GM23248 (cell line): ENCODE results near the gene TMEM43. TPM values are rescaled to one million over a fixed set of nuclear protein-coding genes. Genes with fewer than 3 reads are reported as not detected.

Experiments used
- DNase-seq: peaks from one replicate; pipeline ENCODE4 v3.0.0-alpha.2; 2015
- H2AFZ ChIP-seq: fragments of 200-600 bp; sonication (generic); 2 replicates; pipeline ENCODE4 v1.6.1; 2016; ENCODE audit warnings: antibody characterized with exemption
- H3F3A ChIP-seq: fragments of 200-600 bp; sonication (generic); 2 replicates; pipeline ENCODE4 v1.6.1; 2016; ENCODE audit warnings: mild to moderate bottlenecking, antibody characterized with exemption, mixed run types; ENCODE audit not compliant: insufficient read depth
- H3K27ac ChIP-seq: fragments of 200-600 bp; sonication (generic); 2 replicates; pipeline ENCODE4 v1.5.1; 2016; ENCODE audit warnings: mild to moderate bottlenecking
- H3K27me3 ChIP-seq: fragments of 200-600 bp; sonication (generic); replicated peaks from 2 replicates; pipeline ENCODE4 v1.6.1; 2016; ENCODE audit warnings: mild to moderate bottlenecking; ENCODE audit not compliant: insufficient read depth
- H3K36me3 ChIP-seq: fragments of 200-600 bp; sonication (generic); 2 replicates; pipeline ENCODE4 v1.6.1; 2016; ENCODE audit warnings: low read depth, mild to moderate bottlenecking
- H3K4me1 ChIP-seq: fragments of 200-600 bp; sonication (generic); 2 replicates; pipeline ENCODE4 v1.6.1; 2016; ENCODE audit warnings: mild to moderate bottlenecking; ENCODE audit not compliant: insufficient read depth
- H3K4me2 ChIP-seq: fragments of 200-600 bp; sonication (generic); one replicate; pipeline ENCODE4 v1.6.1; 2016; ENCODE audit warnings: mild to moderate bottlenecking; ENCODE audit not compliant: unreplicated experiment
- H3K4me3 ChIP-seq: fragments of 200-600 bp; sonication (generic); 2 replicates; pipeline ENCODE4 v1.5.1; 2016; ENCODE audit warnings: mild to moderate bottlenecking
- H3K79me2 ChIP-seq: fragments of 200-600 bp; sonication (generic); 2 replicates; pipeline ENCODE4 v1.6.1; 2016; ENCODE audit warnings: mild to moderate bottlenecking; ENCODE audit not compliant: insufficient read depth
- H3K9ac ChIP-seq: fragments of 200-600 bp; sonication (generic); 2 replicates; pipeline ENCODE4 v1.6.1; 2016; ENCODE audit warnings: mild to moderate bottlenecking
- H3K9me2 ChIP-seq: fragments of 200-600 bp; sonication (generic); 2 replicates; pipeline ENCODE4 v1.6.1; 2016; ENCODE audit warnings: mixed run types, mild to moderate bottlenecking, moderate library complexity; ENCODE audit not compliant: insufficient read depth
- H3K9me3 ChIP-seq: fragments of 200-600 bp; sonication (generic); one replicate; pipeline ENCODE4 v1.6.1; 2017; ENCODE audit warnings: low read depth
- H4K20me1 ChIP-seq: fragments of 200-600 bp; sonication (generic); 2 replicates; pipeline ENCODE4 v1.6.0; 2016; ENCODE audit not compliant: insufficient read depth
- EZH2 ChIP-seq: fragments of 200-600 bp; sonication (generic); IDR thresholded peaks from 2 replicates; pipeline ENCODE4 v1.6.1; 2018; ENCODE audit warnings: antibody characterized with exemption, mild to moderate bottlenecking; ENCODE audit not compliant: insufficient read depth, poor library complexity, severe bottlenecking
- EZH2phosphoT487 ChIP-seq: fragments of 200-600 bp; sonication (generic); IDR thresholded peaks from 2 replicates; pipeline ENCODE4 v1.6.1; 2018; ENCODE audit warnings: antibody characterized with exemption, moderate library complexity, mild to moderate bottlenecking, low read depth; ENCODE audit not compliant: insufficient read depth
- WGBS, 2 experiments: methylation state at CpG; one replicate each; pipeline ENCODE4 v1.1.6; 2015 to 2017; ENCODE audit warnings: low lambda C conversion rate in 2 of 2, low coverage in 1 of 2; ENCODE audit errors: missing lambda C conversion rate in 2 of 2; 5-methylcytosine and 5-hydroxymethylcytosine counted together
- in situ Hi-C: fragments of 300-500 bp; cut with MboI; formaldehyde crosslinking; loops from 2 replicates; pipeline ENCODE4 v1.15.0; 2020
- polyA plus RNA-seq: library from polyadenylated mRNA; unstranded; fragments of >200 nt; fragmentation: Nextera tagmentation; extraction: Ambion mirVana; gene quantifications from 2 replicates; pipeline ENCODE4 v1.2.1, GENCODE V29; 2016
- total RNA-seq: library from RNA; depleted of rRNA; stranded (reverse); fragments of >200 nt; shearing (Covaris generic); gene quantifications from 2 replicates; pipeline ENCODE4 v1.2.3, GENCODE V29; 2014

TMEM43 gene
- total and polyA plus RNA-seq, 2 experiments from 2014 or later: 145 to 203 TPM

DNA sequence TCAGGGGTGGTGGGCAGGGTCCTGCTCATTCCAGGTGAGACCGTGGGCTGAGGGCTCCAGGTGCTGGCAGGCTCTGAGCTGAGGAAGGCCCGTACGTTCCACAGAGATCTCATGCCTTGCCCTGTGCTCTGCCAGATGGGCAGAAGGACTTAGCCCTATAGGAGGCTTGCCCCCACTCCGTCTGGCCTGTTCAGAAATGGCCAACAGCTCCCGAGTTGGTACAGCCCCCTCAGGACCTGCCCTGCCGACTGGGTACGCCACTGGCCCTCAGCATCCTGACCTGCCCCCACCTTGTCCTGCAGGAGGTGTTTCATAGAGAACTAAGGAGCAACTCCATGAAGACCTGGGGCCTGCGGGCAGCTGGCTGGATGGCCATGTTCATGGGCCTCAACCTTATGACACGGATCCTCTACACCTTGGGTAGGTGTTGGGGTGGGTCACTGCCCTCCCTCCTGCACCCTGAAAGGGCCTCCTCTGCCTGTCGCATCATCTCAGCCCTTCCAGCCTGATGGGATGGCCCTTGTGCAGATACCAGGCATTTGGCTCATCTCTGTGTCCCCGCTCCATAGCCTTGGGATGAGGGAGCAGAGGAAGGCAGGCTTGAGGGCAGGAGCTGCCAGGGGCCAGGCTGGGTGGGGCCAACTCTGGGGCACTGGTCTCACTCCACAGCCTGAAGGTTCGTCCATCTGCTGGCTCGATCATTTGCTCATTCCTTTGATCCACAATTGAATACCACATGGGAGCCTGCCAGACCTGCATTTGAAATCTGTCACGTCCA, 14.2 kb downstream of the TMEM43 start:
- Histone ChIP-seq H3K27me3 (no peaks in the 10 kb centered on the region), H3K4me1 (peaks cover 50% of the 10 kb centered on the region), H3K9ac (no peak overlapping the region), H3F3A (peaks cover 50% of the 10 kb centered on the region), H3K4me3 (no peak overlapping the region), H3K27ac (peak overlapping the region; percentile 100), H2AFZ (no peak overlapping the region), H3K4me2 (peak overlapping the region; percentile 0), H3K9me3 (no peaks in the 10 kb centered on the region), H3K9me2 (no peaks in the 10 kb centered on the region), H4K20me1 (no peaks in the 10 kb centered on the region), H3K79me2 (no peaks in the 10 kb centered on the region), H3K36me3 (peaks cover 33% of the 10 kb centered on the region; the same call in 1 of the 2 replicates)
- in situ Hi-C loops: no loop called here
- TF ChIP-seq EZH2 (no peak), EZH2phosphoT487 (no peak)
- 84 to 86% methylated on average over 14 of the region's 14 CpGs for WGBS, 2 experiments
- DNase-seq: no peak

GRCh38 chr3:14139771-14140170, 14.9 kb downstream of the TMEM43 start:
- 8 to 17% methylated on average over 5 of the region's 5 CpGs for WGBS, 2 experiments
- no peak for TF ChIP-seq EZH2phosphoT487
- no peak for TF ChIP-seq EZH2
- no peaks in the 10 kb centered on the region for H3K9me3 ChIP-seq
- H3K79me2 ChIP-seq: no peaks in the 10 kb centered on the region
- H3K9me2 ChIP-seq: no peaks in the 10 kb centered on the region
- peak; percentile 63 for DNase-seq
- peak overlapping the region; percentile 0 for H3K4me2 ChIP-seq
- H3K4me3 ChIP-seq: no peak overlapping the region
- peaks cover 29% of the 10 kb centered on the region; the same call in 1 of the 2 replicates for H3K36me3 ChIP-seq
- in situ Hi-C loops: no loop called here
- H4K20me1 ChIP-seq: no peaks in the 10 kb centered on the region
- H3K27ac ChIP-seq: peak overlapping the region; percentile 100
- no peaks in the 10 kb centered on the region for H3K27me3 ChIP-seq
- no peak overlapping the region for H2AFZ ChIP-seq
- no peak overlapping the region for H3K9ac ChIP-seq
- H3K4me1 ChIP-seq: peaks cover 55% of the 10 kb centered on the region
- H3F3A ChIP-seq: peaks cover 53% of the 10 kb centered on the region

- H3K9ac ChIP-seq: no peak overlapping the region
- H3K4me1 ChIP-seq: peaks cover 64% of the 10 kb centered on the region
- no peak for DNase-seq
- no peak for TF ChIP-seq EZH2
- TF ChIP-seq EZH2phosphoT487: no peak
- H3K9me2 ChIP-seq: no peaks in the 10 kb centered on the region
- WGBS, 2 experiments: 93 to 94% methylated on average over 2 of the region's 2 CpGs
- H2AFZ ChIP-seq: no peak overlapping the region
- H3K79me2 ChIP-seq: no peaks in the 10 kb centered on the region
- H3K27ac ChIP-seq: peak overlapping the region; percentile 100
- no peak overlapping the region for H3K4me3 ChIP-seq
- in situ Hi-C loops: no loop called here
- no peak overlapping the region for H3K4me2 ChIP-seq
- H4K20me1 ChIP-seq: no peaks in the 10 kb centered on the region
- peaks cover 20% of the 10 kb centered on the region; the same call in 1 of the 2 replicates for H3K36me3 ChIP-seq
- peaks cover 62% of the 10 kb centered on the region for H3F3A ChIP-seq
- H3K9me3 ChIP-seq: no peaks in the 10 kb centered on the region
- H3K27me3 ChIP-seq: no peaks in the 10 kb centered on the region
These were observed 15.8 kb downstream of the TMEM43 start for GRCh38 chr3:14140668-14141067.

GRCh38 chr3:14141144-14141543, 16.3 kb downstream of the TMEM43 start:
- no peaks in the 10 kb centered on the region for H3K79me2 ChIP-seq
- no peak overlapping the region for H2AFZ ChIP-seq
- H3K4me2 ChIP-seq: no peak overlapping the region
- in situ Hi-C loops: no loop called here
- peaks cover 15% of the 10 kb centered on the region; the same call in 1 of the 2 replicates for H3K36me3 ChIP-seq
- H4K20me1 ChIP-seq: no peaks in the 10 kb centered on the region
- no peak overlapping the region for H3K4me3 ChIP-seq
- H3K4me1 ChIP-seq: peaks cover 66% of the 10 kb centered on the region
- no peak for TF ChIP-seq EZH2
- no peak overlapping the region for H3K9ac ChIP-seq
- WGBS, 2 experiments: 39 to 69% methylated on average over 2 of the region's 2 CpGs
- no peaks in the 10 kb centered on the region for H3K9me3 ChIP-seq
- H3K9me2 ChIP-seq: no peaks in the 10 kb centered on the region
- H3F3A ChIP-seq: peaks cover 66% of the 10 kb centered on the region
- peak; percentile 47 for DNase-seq
- peak overlapping the region; percentile 100 for H3K27ac ChIP-seq
- no peaks in the 10 kb centered on the region for H3K27me3 ChIP-seq
